Kidney (tissue), 14 donors: ENCODE measurements around the gene CLASRP. TPM values are rescaled to one million over a fixed set of nuclear protein-coding genes. Genes with fewer than 3 reads are reported as not detected.
A peak's percentile ranks its signal among the peaks of the same experiment; 100 is the strongest.

Experiments used
- DNase-seq, 5 donors: peaks; one replicate each; pipeline ENCODE4 v3.0.0-alpha.2; 2013 to 2020
- FAIRE-seq: peaks from 2 replicates; lab custom pipeline; 2012; peaks lifted over from hg19 to GRCh38; lab: Jason Lieb, UNC
- H3K27ac ChIP-seq, 2 donors: one replicate each; pipeline ENCODE4 v1.7.0; 2013; ENCODE audit warnings: low read depth in 2 of 2, low read length in 2 of 2, inconsistent platforms in 1 of 2
- H3K27me3 ChIP-seq: one replicate; pipeline ENCODE4 v1.7.1; 2013; ENCODE audit warnings: low read length, inconsistent platforms; ENCODE audit not compliant: control insufficient read depth, insufficient read depth
- H3K36me3 ChIP-seq, 3 donors: one replicate each; pipeline versions ENCODE4 v1.7.0 to v1.7.1; 2013; ENCODE audit warnings: low read length in 3 of 3, control low read depth in 1 of 3, inconsistent platforms in 1 of 3; ENCODE audit not compliant: insufficient read depth in 3 of 3, control insufficient read depth in 2 of 3
- H3K4me1 ChIP-seq, 3 donors: one replicate each; pipeline versions ENCODE4 v1.7.0 to v1.7.1; 2013; ENCODE audit warnings: low read length in 3 of 3, inconsistent platforms in 1 of 3, low read depth in 1 of 3; ENCODE audit not compliant: control insufficient read depth in 2 of 3, insufficient read depth in 2 of 3
- H3K4me3 ChIP-seq, 3 donors: one replicate each; pipeline versions ENCODE4 v1.7.0 to v1.8.1; 2013; ENCODE audit warnings: low read length in 3 of 3, control low read depth in 1 of 3, inconsistent platforms in 1 of 3
- H3K9ac ChIP-seq, 3 donors: one replicate each; pipeline versions ENCODE4 v1.7.0 to v1.7.1; 2013; ENCODE audit warnings: low read length in 3 of 3, control low read depth in 1 of 3, inconsistent platforms in 1 of 3
- H3K9me3 ChIP-seq, 3 donors: one replicate each; pipeline versions ENCODE4 v1.7.0 to v1.7.1; 2013; ENCODE audit warnings: low read length in 3 of 3, control low read depth in 1 of 3, inconsistent platforms in 1 of 3; ENCODE audit not compliant: control insufficient read depth in 2 of 3, insufficient read depth in 1 of 3
- intact Hi-C: fragments of 100-400 bp; cut with DNase I; formaldehyde crosslinking; loops from one replicate; pipeline ENCODE4 v1.11.1; 2022
- polyA plus RNA-seq: library from polyadenylated mRNA; stranded (reverse); fragments of 350-450 nt; fragmentation: Illumina TruSeq; extraction: RNeasy Lipid Tissue Mini Kit (QIAGEN cat#74804); gene quantifications from one replicate; pipeline ENCODE4 v1.2.3, GENCODE V29; 2014; ENCODE audit warnings: low read depth, low replicate concordance; ENCODE audit not compliant: insufficient read depth
- total RNA-seq: library from RNA; stranded (reverse); fragmentation: NEBNext Ultra II Directional; extraction: Animal tissue kit (Norgen Biotek cat#: 25700); gene quantifications from one replicate; pipeline ENCODE4 v1.2.1, GENCODE V29; 2021
- TF ChIP-seq, protein P1 (sequence below): IDR thresholded peaks from 3 replicates; pipeline ENCODE4 v1.5.1; 2012; ENCODE audit warnings: mild to moderate bottlenecking, moderate library complexity, borderline replicate concordance; ENCODE audit not compliant: insufficient read depth; ENCODE audit errors: extremely low read depth
- donor health status: control.
- donor health status: control.
- donor health status: control.
- donor health status: control.
- donor health status: control.
- donor health status: DM: yes; HTN: yes; CAD: no.
- donor health status: Normal renal cell carcinoma (clear cell type).

CLASRP gene
- total and polyA plus RNA-seq, 2 donors from 2014 or later, result 38.0 to 83.6 TPM

DNA sequence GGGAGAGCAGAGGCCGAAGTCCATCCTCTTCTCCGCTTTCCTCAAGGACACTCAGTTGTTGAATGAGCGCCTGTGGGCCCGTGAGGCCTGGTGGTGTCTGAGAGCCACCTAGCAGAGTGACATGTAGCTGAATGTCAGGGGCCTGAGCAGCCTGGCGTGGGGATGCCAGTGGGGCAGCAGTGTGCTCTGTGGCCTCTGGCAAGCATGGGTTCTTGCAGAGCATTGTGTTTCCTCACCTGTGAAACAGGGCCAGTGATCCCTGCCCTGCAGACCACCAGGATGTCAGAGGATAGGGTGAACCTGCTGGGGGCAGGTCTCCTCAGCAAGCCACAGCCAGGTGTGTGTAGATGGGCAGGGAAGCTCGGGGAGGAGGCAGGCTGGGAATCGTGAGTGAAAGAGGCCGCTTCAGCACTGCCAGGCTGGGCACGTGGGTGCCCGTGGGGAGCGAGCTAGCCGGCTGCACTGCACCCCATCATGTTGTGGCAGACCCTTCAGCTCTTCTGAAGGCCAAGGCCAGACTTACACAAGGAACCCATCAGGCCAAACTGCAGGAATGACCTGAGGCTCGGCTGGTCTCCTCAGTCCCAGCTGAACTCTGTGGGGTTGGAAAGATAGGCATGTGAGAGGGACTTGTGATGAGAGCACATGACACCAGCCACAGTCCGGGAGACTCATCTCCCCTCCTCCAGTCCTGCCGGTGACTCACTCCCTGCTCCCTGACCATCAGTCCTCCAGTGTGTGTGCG, 59.1 kb downstream of the CLASRP start:
- H3K4me1 ChIP-seq, result peaks cover 5 to 77% (median 76%) of the 10 kb centered on the region in 3 donors
- no peaks in the 10 kb centered on the region for H3K27me3 ChIP-seq
- FAIRE-seq (no peak), DNase-seq (peak in 2 of 5 donors; percentile 51 to 87)
- no peaks in the 10 kb centered on the region for H3K36me3 ChIP-seq
- intact Hi-C loops, result no loop called here
- peak overlapping the region in 1 of 3 donors; percentile 72 for H3K9ac ChIP-seq
- TF ChIP-seq, protein P1, sequence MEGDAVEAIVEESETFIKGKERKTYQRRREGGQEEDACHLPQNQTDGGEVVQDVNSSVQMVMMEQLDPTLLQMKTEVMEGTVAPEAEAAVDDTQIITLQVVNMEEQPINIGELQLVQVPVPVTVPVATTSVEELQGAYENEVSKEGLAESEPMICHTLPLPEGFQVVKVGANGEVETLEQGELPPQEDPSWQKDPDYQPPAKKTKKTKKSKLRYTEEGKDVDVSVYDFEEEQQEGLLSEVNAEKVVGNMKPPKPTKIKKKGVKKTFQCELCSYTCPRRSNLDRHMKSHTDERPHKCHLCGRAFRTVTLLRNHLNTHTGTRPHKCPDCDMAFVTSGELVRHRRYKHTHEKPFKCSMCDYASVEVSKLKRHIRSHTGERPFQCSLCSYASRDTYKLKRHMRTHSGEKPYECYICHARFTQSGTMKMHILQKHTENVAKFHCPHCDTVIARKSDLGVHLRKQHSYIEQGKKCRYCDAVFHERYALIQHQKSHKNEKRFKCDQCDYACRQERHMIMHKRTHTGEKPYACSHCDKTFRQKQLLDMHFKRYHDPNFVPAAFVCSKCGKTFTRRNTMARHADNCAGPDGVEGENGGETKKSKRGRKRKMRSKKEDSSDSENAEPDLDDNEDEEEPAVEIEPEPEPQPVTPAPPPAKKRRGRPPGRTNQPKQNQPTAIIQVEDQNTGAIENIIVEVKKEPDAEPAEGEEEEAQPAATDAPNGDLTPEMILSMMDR, result no peak
- H3K4me3 ChIP-seq, result peak overlapping the region in 1 of 3 donors; percentile 25
- H3K27ac ChIP-seq, result peak overlapping the region; percentile 62 to 77
- H3K9me3 ChIP-seq, result no peaks in the 10 kb centered on the region

DNA sequence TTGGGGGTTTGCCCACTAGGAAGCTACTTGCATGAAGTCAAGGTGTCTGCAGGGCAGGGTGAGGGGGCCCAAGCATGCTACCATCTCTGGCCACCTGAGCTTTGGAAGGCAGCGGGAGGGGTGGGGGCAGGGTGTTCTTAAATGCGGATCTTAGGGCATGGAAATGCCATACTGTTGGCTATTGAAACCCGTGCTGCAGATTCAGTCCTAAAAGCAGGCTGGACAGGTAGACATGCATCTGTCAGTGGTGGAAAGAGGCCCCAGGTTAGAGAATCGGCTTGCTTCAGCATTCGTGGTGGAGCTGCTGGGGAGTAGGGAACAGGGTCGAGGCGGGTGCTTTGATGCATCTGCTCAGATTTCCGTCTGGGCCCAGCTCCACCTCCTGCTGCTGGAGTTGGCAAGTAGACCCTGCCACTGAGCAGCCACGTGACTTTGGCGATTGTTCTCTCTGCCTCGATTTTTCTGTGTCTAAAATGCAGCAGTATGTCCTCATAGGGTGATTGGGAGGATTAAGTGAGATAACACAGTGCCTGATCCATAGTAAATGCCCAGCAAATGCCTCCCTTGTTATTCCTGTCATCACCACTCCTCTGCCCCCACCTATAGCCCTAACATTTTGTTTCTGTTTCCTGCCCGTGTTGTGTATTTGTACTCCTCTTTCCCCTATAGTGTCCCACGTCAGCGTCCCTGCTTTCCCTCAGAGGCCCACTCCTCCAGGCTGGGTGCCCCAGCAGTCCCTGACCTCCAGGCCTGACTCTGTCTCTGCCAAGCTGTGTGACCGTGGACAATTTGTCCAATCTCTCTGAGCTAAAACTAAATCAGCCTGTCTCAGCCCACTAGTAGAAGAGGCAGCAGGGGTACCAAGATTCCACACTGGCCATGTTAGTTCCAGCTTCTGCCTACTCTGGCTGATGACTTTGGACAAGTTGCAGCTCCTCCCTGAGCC, 59.9 kb downstream of the CLASRP start:
- no peaks in the 10 kb centered on the region for H3K36me3 ChIP-seq
- H3K9me3 ChIP-seq, result no peaks in the 10 kb centered on the region
- DNase-seq, result peak in 2 of 5 donors; percentile 37 to 69
- H3K4me1 ChIP-seq, result peaks cover 5 to 83% (median 79%) of the 10 kb centered on the region in 3 donors
- no peaks in the 10 kb centered on the region for H3K27me3 ChIP-seq
- TF ChIP-seq, protein P1, result no peak
- FAIRE-seq, result no peak
- peak overlapping the region; percentile 39 to 77 for H3K27ac ChIP-seq
- intact Hi-C loops, result no loop called here
- H3K9ac ChIP-seq, result peak overlapping the region in 1 of 3 donors; percentile 72
- H3K4me3 ChIP-seq, result peak overlapping the region in 1 of 3 donors; percentile 0

DNA sequence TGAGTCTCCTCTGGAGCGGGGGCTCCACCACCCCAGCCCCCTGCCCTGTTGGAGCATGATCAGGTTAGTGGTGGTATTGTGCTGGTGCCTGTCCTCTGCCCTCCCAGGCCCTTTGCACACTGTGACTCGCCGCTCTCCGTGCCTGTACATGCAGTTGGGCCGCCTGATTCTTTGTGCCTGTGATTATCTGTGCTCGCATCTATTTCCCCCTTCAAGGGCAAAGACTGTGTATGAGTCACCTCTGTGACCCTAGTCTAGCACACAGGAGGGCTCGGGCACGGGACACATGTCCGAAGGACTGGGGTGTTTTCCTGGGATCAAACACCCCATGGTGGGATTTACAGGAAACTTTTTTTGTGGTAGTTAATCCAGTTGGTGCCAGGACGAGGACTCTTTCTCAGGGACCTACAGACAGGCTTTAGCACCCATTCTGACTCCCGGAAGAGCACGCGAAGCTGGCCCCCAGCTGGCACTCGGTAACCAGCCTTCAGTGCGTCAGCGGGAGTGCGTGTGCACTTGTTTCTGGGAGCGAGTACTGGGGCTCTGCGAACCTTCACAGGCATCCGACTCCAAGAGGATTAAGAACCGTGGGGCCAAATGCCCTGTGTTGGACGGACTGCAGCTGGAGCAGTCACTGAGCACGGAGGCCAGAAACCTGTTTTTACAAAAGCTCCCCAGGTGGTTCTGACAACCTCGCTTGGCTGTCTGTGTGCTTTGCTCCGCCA, 60.8 kb downstream of the CLASRP start:
- intact Hi-C loops, result no loop called here
- DNase-seq, result peak in 1 of 5 donors; percentile 58
- H3K27ac ChIP-seq, result peak overlapping the region; percentile 6 to 77
- H3K27me3 ChIP-seq, result no peaks in the 10 kb centered on the region
- peaks cover 3 to 84% (median 78%) of the 10 kb centered on the region in 3 donors for H3K4me1 ChIP-seq
- H3K9me3 ChIP-seq, result no peaks in the 10 kb centered on the region
- H3K9ac ChIP-seq, result peak overlapping the region in 1 of 3 donors; percentile 72
- peak overlapping the region in 1 of 3 donors; percentile 0 for H3K4me3 ChIP-seq
- H3K36me3 ChIP-seq, result no peaks in the 10 kb centered on the region
- FAIRE-seq, result no peak
- TF ChIP-seq, protein P1, result no peak
